Osteocyte (in vitro differentiated cells): ENCODE results near the gene SCAI. TPM values are rescaled to one million over a fixed set of nuclear protein-coding genes. Genes with fewer than 3 reads are reported as not detected.
"Not testable (repeated sequence)": the region's sequence is repeated elsewhere in the genome, so short reads cannot be mapped to it uniquely, and the experiment has no call there.

Source experiments
- DNase-seq: peaks from one replicate; pipeline ENCODE4 v3.0.0; 2021; ENCODE audit warnings: mixed read lengths; ENCODE audit not compliant: unreplicated experiment; ENCODE audit errors: extremely low spot score
- H3K27ac Mint-ChIP-seq: one replicate; pipeline ENCODE4 v1.8.0; 2021; ENCODE audit warnings: mild to moderate bottlenecking, mixed read lengths; ENCODE audit not compliant: unreplicated experiment
- H3K27me3 Mint-ChIP-seq: one replicate; pipeline ENCODE4 v1.8.0; 2021; ENCODE audit warnings: mixed read lengths; ENCODE audit not compliant: unreplicated experiment
- H3K36me3 Mint-ChIP-seq: one replicate; pipeline ENCODE4 v1.8.0; 2021; ENCODE audit warnings: mixed read lengths; ENCODE audit not compliant: unreplicated experiment
- H3K4me1 Mint-ChIP-seq: one replicate; pipeline ENCODE4 v1.8.0; 2021; ENCODE audit warnings: mixed read lengths; ENCODE audit not compliant: unreplicated experiment
- H3K4me3 Mint-ChIP-seq: one replicate; pipeline ENCODE4 v1.8.0; 2021; ENCODE audit warnings: mild to moderate bottlenecking, moderate library complexity, mixed read lengths; ENCODE audit not compliant: unreplicated experiment
- H3K9me3 Mint-ChIP-seq: one replicate; pipeline ENCODE4 v1.8.0; 2021; ENCODE audit warnings: mixed read lengths; ENCODE audit not compliant: unreplicated experiment
- CTCF ChIP-seq: fragments of 200-600 bp; sonication (generic); IDR thresholded peaks from 2 replicates; pipeline ENCODE4 v1.5.0; 2021; ENCODE audit warnings: antibody characterized with exemption, mild to moderate bottlenecking, moderate library complexity
- total RNA-seq: library from RNA; stranded (reverse); gene quantifications from 2 replicates; pipeline ENCODE4 v1.2.1, GENCODE V29; 2021

The SCAI gene
- total RNA-seq, 1 donor from 2014 or later, result 8.6 TPM

DNA sequence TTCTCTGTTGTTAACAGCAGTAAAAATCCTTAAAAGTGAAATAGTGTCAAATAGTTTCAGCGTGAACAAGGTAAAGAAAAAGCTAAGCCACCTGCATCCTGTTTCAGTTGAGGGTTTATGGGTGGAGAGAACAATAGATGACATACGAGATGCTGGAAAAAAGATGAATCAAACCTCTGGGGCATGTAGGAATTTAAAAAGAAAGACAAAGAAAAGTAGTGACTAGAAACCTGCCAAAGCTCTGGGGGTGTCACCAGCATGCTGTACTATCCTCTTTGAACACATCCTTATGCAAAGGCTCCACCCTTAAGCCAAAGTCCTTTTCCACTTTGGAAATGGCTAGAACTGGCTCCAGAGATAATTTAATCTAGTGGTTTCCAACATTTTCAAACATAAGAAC, 22.2 kb downstream of the SCAI start:
- H3K4me1 Mint-ChIP-seq, result peaks cover 8% of the 10 kb centered on the region
- DNase-seq, result peak; percentile 11
- no peak overlapping the region for H3K4me3 Mint-ChIP-seq
- no peak overlapping the region for H3K27ac Mint-ChIP-seq
- no peaks in the 10 kb centered on the region for H3K36me3 Mint-ChIP-seq
- no peak for TF ChIP-seq CTCF
- no peaks in the 10 kb centered on the region for H3K9me3 Mint-ChIP-seq
- H3K27me3 Mint-ChIP-seq, result no peaks in the 10 kb centered on the region

GRCh38 chr9:125119643-125120286, 23.6 kb downstream of the SCAI start:
- Mint-ChIP-seq H3K4me3 (no peak overlapping the region), H3K27ac (no peak overlapping the region), H3K27me3 (no peaks in the 10 kb centered on the region), H3K4me1 (peaks cover 3% of the 10 kb centered on the region), H3K9me3 (no peaks in the 10 kb centered on the region), H3K36me3 (no peaks in the 10 kb centered on the region)
- no peak for TF ChIP-seq CTCF
- peak; percentile 15 for DNase-seq

- H3K4me3 Mint-ChIP-seq, H3K9me3 Mint-ChIP-seq, DNase-seq, H3K27me3 Mint-ChIP-seq, H3K36me3 Mint-ChIP-seq, H3K27ac Mint-ChIP-seq, H3K4me1 Mint-ChIP-seq: not testable (repeated sequence)
Measured at GRCh38 chr9:125118696-125119095, 24.6 kb downstream of the SCAI start.

- not testable (repeated sequence) for H3K27me3 Mint-ChIP-seq, H3K4me1 Mint-ChIP-seq, H3K4me3 Mint-ChIP-seq, H3K27ac Mint-ChIP-seq, DNase-seq
- Mint-ChIP-seq H3K36me3 (peaks cover 17% of the 10 kb centered on the region), H3K9me3 (peaks cover 26% of the 10 kb centered on the region)
Measured at GRCh38 chr9:125114503-125114902, 28.8 kb downstream of the SCAI start.

- Mint-ChIP-seq H3K9me3 (peaks cover 26% of the 10 kb centered on the region), H3K4me3 (no peak overlapping the region), H3K36me3 (peaks cover 17% of the 10 kb centered on the region), H3K27me3 (no peaks in the 10 kb centered on the region), H3K4me1 (peaks cover 4% of the 10 kb centered on the region), H3K27ac (no peak overlapping the region)
- TF ChIP-seq CTCF, result no peak
- no peak for DNase-seq
Measured at GRCh38 chr9:125110464-125110863, 32.9 kb downstream of the SCAI start.

DNA sequence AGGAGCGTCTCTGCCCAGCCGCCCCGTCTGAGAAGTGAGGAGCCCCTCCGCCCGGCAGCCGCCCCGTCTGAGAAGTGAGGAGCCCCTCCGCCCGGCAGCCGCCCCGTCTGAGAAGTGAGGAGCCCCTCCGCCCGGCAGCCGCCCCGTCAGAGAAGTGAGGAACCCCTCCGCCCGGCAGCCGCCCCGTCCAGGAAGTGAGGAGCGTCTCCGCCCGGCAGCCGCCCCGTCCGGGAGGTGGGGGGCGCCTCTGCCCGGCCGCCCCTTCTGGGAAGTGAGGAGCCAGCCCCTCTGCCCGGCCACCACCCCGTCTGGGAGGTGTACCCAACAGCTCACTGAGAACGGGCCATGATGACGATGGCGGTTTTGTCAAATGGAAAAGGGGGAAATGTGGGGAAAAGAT, 34.8 kb downstream of the SCAI start:
- H3K4me1 Mint-ChIP-seq, H3K27me3 Mint-ChIP-seq, H3K27ac Mint-ChIP-seq, H3K4me3 Mint-ChIP-seq, DNase-seq: not testable (repeated sequence)
- Mint-ChIP-seq H3K9me3 (peaks cover 26% of the 10 kb centered on the region), H3K36me3 (peaks cover 17% of the 10 kb centered on the region)
